GM18861 (cell line): ENCODE results near the gene LGMN.

Experiments used
- ATAC-seq: cut with Tn5 transposase; IDR thresholded peaks from one replicate; pipeline ENCODE4 v1.9.1; 2021; ENCODE audit not compliant: unreplicated experiment

The LGMN gene

GRCh38 chr14:92656306-92657081, 91.9 kb downstream of the LGMN start:
- no peak for ATAC-seq

GRCh38 chr14:92655419-92656201, 92.8 kb downstream of the LGMN start:
- ATAC-seq = no peak

- no peak for ATAC-seq
Observed at GRCh38 chr14:92654239-92654901, 94.1 kb downstream of the LGMN start.
